OCI-LY3 (cell line): ENCODE results near the gene KCNQ1.

Source experiments
- EZH2phosphoT487 ChIP-seq: fragments of 200-600 bp; shearing (Covaris generic); IDR thresholded peaks from 2 replicates; pipeline ENCODE4 v1.6.1; 2018; ENCODE audit warnings: antibody characterized with exemption, mixed run types, low read depth
- TF ChIP-seq, protein P1 (sequence below): fragments of 200-600, 300-600 bp; sonication (generic); IDR thresholded peaks from 2 replicates; pipeline ENCODE4 v1.5.1; 2014; ENCODE audit warnings: antibody characterized with exemption, low read length, low read depth

DNA sequence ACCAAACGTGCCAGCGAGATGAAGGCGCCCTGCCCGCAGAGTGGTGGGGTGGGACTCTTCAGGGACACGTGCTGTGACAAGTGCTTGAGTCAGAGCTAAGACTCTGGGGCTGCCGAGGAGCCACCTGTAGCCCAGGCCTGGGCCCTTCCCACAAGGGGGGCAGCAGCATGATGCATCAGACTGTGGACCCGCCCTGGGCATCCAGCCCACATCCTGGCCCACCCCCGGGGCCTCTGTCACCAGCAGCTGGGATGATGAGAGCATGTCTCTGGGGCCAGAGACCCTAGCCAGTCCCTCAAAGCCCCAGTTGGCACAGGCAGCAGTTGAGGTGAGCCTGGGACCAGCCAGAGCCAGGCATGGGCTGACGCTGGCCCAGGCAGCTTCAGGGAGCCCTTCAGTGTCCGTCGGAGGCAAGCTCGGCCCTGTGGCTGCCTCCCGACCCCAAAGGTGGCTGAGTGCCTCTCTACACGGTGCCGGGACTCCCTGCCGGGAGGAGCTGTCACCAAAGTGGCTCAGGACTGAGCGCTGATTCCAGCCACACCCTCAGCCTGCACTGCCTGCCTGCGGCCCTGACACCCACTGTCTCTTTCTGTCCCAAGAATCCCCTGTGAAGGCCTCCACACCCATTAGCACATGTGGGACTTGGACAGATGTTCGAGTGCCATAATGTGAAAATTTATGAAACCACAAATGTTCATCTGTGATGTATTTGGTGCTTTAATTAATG, 399.5 kb downstream of the KCNQ1 start:
- TF ChIP-seq, protein P1, sequence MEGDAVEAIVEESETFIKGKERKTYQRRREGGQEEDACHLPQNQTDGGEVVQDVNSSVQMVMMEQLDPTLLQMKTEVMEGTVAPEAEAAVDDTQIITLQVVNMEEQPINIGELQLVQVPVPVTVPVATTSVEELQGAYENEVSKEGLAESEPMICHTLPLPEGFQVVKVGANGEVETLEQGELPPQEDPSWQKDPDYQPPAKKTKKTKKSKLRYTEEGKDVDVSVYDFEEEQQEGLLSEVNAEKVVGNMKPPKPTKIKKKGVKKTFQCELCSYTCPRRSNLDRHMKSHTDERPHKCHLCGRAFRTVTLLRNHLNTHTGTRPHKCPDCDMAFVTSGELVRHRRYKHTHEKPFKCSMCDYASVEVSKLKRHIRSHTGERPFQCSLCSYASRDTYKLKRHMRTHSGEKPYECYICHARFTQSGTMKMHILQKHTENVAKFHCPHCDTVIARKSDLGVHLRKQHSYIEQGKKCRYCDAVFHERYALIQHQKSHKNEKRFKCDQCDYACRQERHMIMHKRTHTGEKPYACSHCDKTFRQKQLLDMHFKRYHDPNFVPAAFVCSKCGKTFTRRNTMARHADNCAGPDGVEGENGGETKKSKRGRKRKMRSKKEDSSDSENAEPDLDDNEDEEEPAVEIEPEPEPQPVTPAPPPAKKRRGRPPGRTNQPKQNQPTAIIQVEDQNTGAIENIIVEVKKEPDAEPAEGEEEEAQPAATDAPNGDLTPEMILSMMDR, result no peak
- no peak for TF ChIP-seq EZH2phosphoT487
